Neuron (in vitro differentiated cells): ENCODE results near the gene RPS3.

ENCODE experiments used
- H2AFZ ChIP-seq: one replicate; pipeline ENCODE4 v1.6.1; 2013; ENCODE audit warnings: low read depth, mild to moderate bottlenecking, inconsistent platforms, low read length, moderate library complexity
- H3K27me3 ChIP-seq: one replicate; pipeline ENCODE4 v1.6.1; 2013; ENCODE audit warnings: low read length; ENCODE audit not compliant: insufficient read depth
- H3K36me3 ChIP-seq: one replicate; pipeline ENCODE4 v1.6.1; 2013; ENCODE audit warnings: low read length; ENCODE audit not compliant: insufficient read depth
- H3K4me1 ChIP-seq: one replicate; pipeline ENCODE4 v1.6.1; 2013; ENCODE audit warnings: low read length; ENCODE audit not compliant: insufficient read depth
- H3K4me3 ChIP-seq: 2 replicates; pipeline ENCODE4 v1.5.1; 2013; ENCODE audit warnings: mild to moderate bottlenecking, low read length, moderate library complexity
- H3K9me3 ChIP-seq: one replicate; pipeline ENCODE4 v1.6.1; 2013; ENCODE audit warnings: low read length

The RPS3 gene

DNA sequence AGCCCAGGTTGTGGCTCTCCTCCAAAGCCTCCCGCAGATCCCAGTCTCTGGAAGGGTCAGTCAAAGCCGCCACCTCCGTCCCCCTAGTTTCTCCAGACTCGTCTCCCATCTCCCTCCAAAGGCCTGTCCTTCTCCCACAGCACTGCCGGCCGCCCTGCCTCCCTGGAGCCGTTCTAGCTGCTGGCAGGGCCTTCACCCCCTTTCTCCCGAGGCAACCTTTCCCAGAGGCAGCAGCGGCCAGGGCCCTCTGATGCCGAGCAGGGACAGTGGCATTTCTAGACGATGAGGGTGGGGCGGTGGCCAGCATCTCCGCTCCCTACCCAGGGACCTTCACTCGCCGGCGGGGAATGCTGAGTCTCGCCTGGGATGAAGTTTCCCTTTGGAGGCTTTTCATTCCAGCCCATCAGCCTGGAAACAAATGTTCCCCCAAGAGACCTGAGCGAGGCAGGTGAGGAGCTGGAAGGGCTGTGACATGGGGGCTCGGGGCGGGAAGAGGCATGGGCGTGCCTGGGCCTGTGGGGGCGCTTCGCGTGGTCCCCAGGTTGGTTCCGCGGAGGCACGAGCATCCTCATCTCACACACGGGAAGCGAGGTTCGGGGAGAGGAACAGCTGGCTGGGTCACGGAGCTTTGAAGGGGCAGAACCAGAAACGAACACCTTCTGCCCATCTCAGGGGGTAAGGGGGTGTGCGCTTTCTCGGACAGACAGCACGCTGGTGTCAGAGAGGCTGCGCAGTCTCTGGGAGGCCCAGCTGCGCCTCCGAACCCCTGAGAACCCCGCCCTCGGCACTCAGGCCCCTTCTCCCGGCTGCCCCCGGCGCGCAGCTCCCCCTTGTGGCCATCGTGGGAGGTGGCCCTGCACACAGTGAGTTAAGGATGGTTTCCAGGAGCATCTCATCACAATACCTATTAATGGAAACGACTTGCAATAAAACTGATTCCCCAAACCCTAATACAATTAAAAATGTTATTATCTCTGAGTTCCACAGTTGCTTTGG is 51.8 kb downstream of the RPS3 start:
- no peak overlapping the region for H2AFZ ChIP-seq
- H3K27me3 ChIP-seq = peaks cover 16% of the 10 kb centered on the region
- H3K4me1 ChIP-seq = peaks cover 2% of the 10 kb centered on the region
- H3K9me3 ChIP-seq = no peaks in the 10 kb centered on the region
- H3K36me3 ChIP-seq = no peaks in the 10 kb centered on the region
- no peak overlapping the region for H3K4me3 ChIP-seq

DNA sequence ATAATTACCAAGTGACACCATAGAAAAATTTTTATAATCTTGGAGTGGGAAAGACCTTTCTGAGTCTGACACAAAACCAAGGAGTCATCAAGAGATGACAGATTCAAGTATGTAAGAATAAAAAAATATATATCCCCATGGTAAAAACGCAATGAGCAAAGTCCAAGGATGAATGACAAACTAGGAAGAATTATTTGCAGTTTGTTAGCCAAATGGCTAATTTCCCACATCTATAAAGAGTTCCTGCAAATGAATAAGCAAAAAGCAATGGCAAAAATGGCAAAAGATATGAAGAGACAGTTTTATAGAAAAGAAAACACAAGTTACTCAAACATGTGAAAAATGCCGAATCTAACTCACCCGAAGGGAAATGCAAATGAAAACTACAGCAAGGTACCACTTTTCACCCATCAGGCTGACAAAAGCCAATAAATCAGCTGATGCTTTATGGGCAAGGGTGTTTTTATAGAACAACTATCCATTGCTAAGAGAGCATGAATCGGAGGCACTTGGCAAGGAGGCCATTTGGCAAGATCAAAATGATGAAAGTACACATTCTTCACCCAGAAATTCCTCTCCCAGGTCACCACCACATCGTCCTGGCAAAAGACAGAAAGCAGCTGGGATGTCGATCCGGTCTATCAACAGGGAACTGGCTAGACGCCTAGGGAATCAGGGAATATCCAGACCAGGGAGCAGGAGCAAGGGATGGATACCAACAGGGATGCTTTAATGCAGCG is 54.8 kb downstream of the RPS3 start:
- Histone ChIP-seq H3K4me3 (no peak overlapping the region), H3K9me3 (no peaks in the 10 kb centered on the region), H3K27me3 (peaks cover 13% of the 10 kb centered on the region), H2AFZ (no peak overlapping the region), H3K4me1 (peaks cover 2% of the 10 kb centered on the region), H3K36me3 (no peaks in the 10 kb centered on the region)

DNA sequence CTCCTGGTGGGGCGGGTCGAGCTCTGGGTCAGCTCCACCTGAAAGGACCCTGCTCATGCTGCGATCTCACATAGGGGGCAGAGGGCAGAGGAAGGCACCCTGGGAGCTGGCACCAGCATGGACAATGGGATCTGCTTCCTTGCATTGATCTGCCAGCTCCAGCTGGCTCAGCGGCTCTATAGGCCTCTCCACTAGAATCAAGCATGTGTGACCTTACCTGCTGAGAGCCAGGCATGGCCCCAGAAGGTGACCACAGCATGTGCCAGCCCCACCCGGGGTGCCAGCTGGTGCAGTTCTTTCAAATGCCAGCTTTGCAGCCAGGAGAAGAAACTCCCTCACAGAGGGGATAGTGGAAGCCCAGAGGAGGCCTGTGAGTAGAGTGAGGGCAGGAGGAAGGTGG is 55.7 kb downstream of the RPS3 start:
- no peaks in the 10 kb centered on the region for H3K36me3 ChIP-seq
- H3K27me3 ChIP-seq = peaks cover 5% of the 10 kb centered on the region
- H3K4me3 ChIP-seq = no peak overlapping the region
- no peak overlapping the region for H2AFZ ChIP-seq
- no peaks in the 10 kb centered on the region for H3K9me3 ChIP-seq
- peaks cover 2% of the 10 kb centered on the region for H3K4me1 ChIP-seq
